ENCODE results near the gene PRKAG2.
"Not testable (repeated sequence)": the region's sequence is repeated elsewhere in the genome, so short reads cannot be mapped to it uniquely, and the experiment has no call there.

PRKAG2 gene

GRCh38 chr7:151876899-151877777 is at the start of gene PRKAG2:
Gene PRKAG2, minus strand, starts transcription at chr7:151877115. Its CDS starts 495 bp downstream, at chr7:151876620.
- DNase-seq: peak; percentile 75

GRCh38 chr7:151926336-151926712 is 49.4 kb upstream of the PRKAG2 start:
- no peak for DNase-seq

GRCh38 chr7:151925446-151926335 is 48.8 kb upstream of the PRKAG2 start:
- DNase-seq: peak; percentile 68

GRCh38 chr7:151924508-151924907 is 47.6 kb upstream of the PRKAG2 start:
- no peak for DNase-seq

- no peak for DNase-seq
Measured at GRCh38 chr7:151924001-151924400, 47.1 kb upstream of the PRKAG2 start.

- DNase-seq: no peak
Measured at GRCh38 chr7:151923097-151923876, 46.4 kb upstream of the PRKAG2 start.

- no peak for DNase-seq
Measured at GRCh38 chr7:151921451-151921850, 44.5 kb upstream of the PRKAG2 start.

GRCh38 chr7:151920488-151920887 is 43.6 kb upstream of the PRKAG2 start:
- DNase-seq: no peak

- DNase-seq: no peak
Measured at GRCh38 chr7:151919595-151919994, 42.7 kb upstream of the PRKAG2 start.

- no peak for DNase-seq
Measured at GRCh38 chr7:151918510-151918843, 41.6 kb upstream of the PRKAG2 start.

GRCh38 chr7:151917791-151918509 is 41.0 kb upstream of the PRKAG2 start:
- no peak for DNase-seq

- DNase-seq: no peak
Measured at GRCh38 chr7:151914051-151914450, 37.1 kb upstream of the PRKAG2 start.

- DNase-seq: not testable (repeated sequence)
Measured at GRCh38 chr7:151910655-151911054, 33.7 kb upstream of the PRKAG2 start.

- DNase-seq: not testable (repeated sequence)
Measured at GRCh38 chr7:151907115-151907514, 30.2 kb upstream of the PRKAG2 start.

GRCh38 chr7:151905766-151906165 is 28.9 kb upstream of the PRKAG2 start:
- DNase-seq: no peak

GRCh38 chr7:151905353-151905752 is 28.4 kb upstream of the PRKAG2 start:
- DNase-seq: no peak

- no peak for DNase-seq
Measured at GRCh38 chr7:151904270-151904669, 27.4 kb upstream of the PRKAG2 start.

GRCh38 chr7:151903249-151904032 is 26.5 kb upstream of the PRKAG2 start:
- no peak for DNase-seq

- no peak for DNase-seq
Measured at GRCh38 chr7:151902311-151902710, 25.4 kb upstream of the PRKAG2 start.

GRCh38 chr7:151901828-151902227 is 24.9 kb upstream of the PRKAG2 start:
- no peak for DNase-seq

- no peak for DNase-seq
Measured at GRCh38 chr7:151900986-151901621, 24.2 kb upstream of the PRKAG2 start.

All from GDM1 (cell line).